BJ (cell line): ENCODE results near the gene CEP63. TPM values are rescaled to one million over a fixed set of nuclear protein-coding genes. Genes with fewer than 3 reads are reported as not detected.
A peak's percentile ranks its signal among the peaks of the same experiment; 100 is the strongest.

Experiments used
- CTCF ChIA-PET: fragments of 350-600 bp; formaldehyde crosslinking; extraction: SDS; loops from one replicate; lab custom pipeline; 2021; ENCODE audit warnings: antibody characterized with exemption, inconsistent platforms; lab: Yijun Ruan, JAX
- POLR2A ChIA-PET: fragments of 300-600 bp; sonication (Branson Sonifier 250); formaldehyde crosslinking; extraction: SDS; loops from one replicate; lab custom pipeline; 2021; ENCODE audit warnings: antibody characterized with exemption; lab: Charles Lee
- DNase-seq: peaks from one replicate; pipeline ENCODE4 v3.0.0-alpha.2; 2011; ENCODE audit warnings: low read depth
- H3K27me3 ChIP-seq: 2 replicates; pipeline ENCODE4 v1.6.0; 2011; ENCODE audit warnings: low read length; ENCODE audit not compliant: control insufficient read depth, insufficient read depth
- H3K36me3 ChIP-seq: 2 replicates; pipeline ENCODE4 v1.5.1; 2011; ENCODE audit warnings: low read length; ENCODE audit not compliant: control insufficient read depth, insufficient read depth
- H3K4me3 ChIP-seq: 2 replicates; pipeline ENCODE4 v1.5.1; 2011; ENCODE audit warnings: low read depth, mild to moderate bottlenecking, control low read depth, low read length
- polyA plus RNA-seq: library from polyadenylated mRNA; depleted of rRNA; stranded (reverse); fragments of >200 nt; gene quantifications from 2 replicates; pipeline ENCODE4 v1.2.3, GENCODE V29; 2011
- TF ChIP-seq, protein P1 (sequence below): IDR thresholded peaks from 2 replicates; pipeline ENCODE4 v1.5.1; 2011; ENCODE audit warnings: low read depth, mild to moderate bottlenecking, control low read depth, inconsistent platforms, low read length, moderate library complexity; ENCODE audit not compliant: insufficient read depth

CEP63 gene
- polyA plus RNA-seq, 1 experiment: 6.4 TPM

DNA sequence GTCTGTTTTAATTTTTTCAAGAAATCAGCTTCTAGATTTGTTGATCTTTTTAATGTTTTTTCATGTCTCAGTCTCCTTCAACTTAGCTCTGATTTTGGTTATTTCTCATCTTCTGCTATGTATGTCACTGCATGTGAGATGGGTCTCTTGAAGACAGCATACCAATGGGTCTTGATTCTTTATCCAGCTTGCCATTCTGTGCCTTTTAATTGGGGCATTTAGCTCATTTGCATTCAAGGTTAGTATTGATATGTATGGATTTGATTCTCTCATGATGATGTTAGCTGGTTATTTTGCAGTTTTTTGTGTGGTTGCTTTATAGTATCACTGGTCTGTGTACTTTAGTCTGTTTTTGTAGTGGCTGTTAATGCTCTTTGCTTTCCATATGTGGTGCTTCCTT, 39.4 kb downstream of the CEP63 start:
- TF ChIP-seq, protein P1, sequence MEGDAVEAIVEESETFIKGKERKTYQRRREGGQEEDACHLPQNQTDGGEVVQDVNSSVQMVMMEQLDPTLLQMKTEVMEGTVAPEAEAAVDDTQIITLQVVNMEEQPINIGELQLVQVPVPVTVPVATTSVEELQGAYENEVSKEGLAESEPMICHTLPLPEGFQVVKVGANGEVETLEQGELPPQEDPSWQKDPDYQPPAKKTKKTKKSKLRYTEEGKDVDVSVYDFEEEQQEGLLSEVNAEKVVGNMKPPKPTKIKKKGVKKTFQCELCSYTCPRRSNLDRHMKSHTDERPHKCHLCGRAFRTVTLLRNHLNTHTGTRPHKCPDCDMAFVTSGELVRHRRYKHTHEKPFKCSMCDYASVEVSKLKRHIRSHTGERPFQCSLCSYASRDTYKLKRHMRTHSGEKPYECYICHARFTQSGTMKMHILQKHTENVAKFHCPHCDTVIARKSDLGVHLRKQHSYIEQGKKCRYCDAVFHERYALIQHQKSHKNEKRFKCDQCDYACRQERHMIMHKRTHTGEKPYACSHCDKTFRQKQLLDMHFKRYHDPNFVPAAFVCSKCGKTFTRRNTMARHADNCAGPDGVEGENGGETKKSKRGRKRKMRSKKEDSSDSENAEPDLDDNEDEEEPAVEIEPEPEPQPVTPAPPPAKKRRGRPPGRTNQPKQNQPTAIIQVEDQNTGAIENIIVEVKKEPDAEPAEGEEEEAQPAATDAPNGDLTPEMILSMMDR: no peak
- ChIA-PET POLR2A (no interaction called here), CTCF (interaction anchor here (1.3 kb wide), 1 partner anchor 10 kb away, joined by 3 read pairs; no protein-coding TSS in a partner anchor)
- Histone ChIP-seq H3K27me3 (no peaks in the 10 kb centered on the region), H3K36me3 (no peaks in the 10 kb centered on the region), H3K4me3 (no peak overlapping the region)
- no peak for DNase-seq

DNA sequence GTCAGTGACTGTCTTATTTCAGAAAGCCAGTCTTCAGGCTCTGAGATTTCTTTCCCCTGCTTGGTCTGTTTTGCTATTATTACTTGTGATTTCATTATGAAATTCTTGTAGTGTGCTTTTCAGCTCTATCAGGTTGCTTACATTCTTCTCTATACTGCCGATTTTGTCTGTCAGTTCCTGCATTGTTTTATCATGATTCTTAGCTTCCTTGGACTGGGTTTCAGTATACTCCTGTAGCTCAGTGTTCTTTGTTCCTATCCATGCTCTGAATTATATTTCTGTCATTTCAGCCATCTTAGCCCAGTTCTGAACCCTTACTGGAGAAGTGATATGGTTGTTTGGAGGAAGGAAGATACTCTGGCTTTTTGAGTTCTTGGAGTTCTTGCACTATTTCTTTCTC, 40.5 kb downstream of the CEP63 start:
- no peak overlapping the region for H3K4me3 ChIP-seq
- H3K36me3 ChIP-seq: no peaks in the 10 kb centered on the region
- CTCF ChIA-PET: interaction anchor here (1.3 kb wide), 1 partner anchor 9 kb away, joined by 3 read pairs; no protein-coding TSS in a partner anchor
- H3K27me3 ChIP-seq: no peaks in the 10 kb centered on the region
- DNase-seq: no peak
- POLR2A ChIA-PET: no interaction called here
- TF ChIP-seq, protein P1: no peak

DNA sequence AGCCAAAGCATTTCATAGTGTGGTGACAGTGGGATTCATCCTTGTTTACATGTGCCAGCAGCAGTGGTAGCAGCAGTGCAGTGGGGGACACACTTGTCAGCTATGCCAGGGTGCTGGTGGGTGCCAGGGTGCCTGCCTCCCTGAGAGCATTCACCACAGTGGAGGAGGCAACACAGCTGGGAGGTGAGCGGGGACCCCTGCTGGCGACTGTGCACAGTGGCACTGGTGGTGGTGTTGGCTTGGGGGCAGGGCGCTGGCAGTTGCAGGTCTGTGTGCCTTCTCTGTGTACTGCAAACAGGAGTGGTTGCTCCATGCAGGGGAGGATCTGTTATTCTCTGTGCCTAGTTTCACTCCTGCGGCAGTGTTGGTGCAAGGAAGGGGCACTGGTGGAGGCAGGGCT, 41.2 kb downstream of the CEP63 start:
- no peaks in the 10 kb centered on the region for H3K36me3 ChIP-seq
- no peak for DNase-seq
- ChIA-PET CTCF (no interaction called here), POLR2A (no interaction called here)
- H3K27me3 ChIP-seq: no peaks in the 10 kb centered on the region
- TF ChIP-seq, protein P1: 0 out of 2 replicates have a peak, but pooled peaks have one; percentile 21
- no peak overlapping the region for H3K4me3 ChIP-seq

DNA sequence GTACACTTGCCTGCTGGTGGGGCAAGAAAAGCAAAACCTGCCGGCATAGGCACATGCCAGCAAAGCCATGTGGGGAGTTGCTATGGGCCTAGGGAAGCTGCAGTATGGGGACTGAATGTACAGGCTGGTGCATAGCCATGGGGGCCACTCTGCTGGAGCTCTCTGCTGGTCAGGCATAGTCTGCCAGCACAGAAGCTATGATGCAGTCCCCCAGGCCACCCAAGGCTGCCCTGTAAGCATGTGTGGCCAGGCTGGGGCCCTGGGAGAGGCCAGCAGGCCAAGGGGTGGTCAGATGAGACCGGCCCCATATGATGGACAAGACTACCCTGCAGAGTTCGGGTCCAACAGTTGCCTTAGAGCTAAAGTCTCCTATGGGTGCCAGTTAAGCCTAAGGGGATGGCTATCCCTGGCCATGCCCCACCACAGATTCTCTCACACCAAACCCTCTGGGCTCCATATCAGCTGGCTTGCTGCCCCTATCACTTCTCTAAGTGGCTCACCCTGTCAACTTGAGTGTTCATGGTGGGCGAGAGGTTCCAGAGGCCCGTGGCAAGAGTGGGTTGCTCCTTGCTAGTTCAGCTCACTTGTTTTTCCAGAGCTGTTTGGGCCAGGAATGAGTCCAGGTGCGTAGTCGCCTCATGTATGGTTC, 41.8 kb downstream of the CEP63 start:
- no peaks in the 10 kb centered on the region for H3K36me3 ChIP-seq

DNA sequence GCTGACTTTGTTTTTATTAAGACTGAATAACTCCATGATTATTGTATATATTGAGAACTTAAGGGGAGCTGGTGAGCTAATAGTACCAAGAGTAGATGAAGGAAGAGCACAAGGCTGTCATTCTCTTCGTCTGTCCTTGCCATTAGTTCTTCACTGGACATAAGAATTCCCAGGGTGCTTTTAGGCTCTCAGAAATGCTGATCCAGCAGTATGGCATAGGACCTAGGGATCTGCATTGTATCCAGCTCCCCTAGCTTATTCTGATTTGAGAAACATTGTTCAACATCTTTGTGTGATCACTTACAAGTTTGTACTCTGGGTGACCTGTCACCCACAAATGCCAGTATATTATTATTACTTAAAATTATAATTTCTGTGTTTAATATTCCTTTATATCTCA, 47.6 kb downstream of the CEP63 start:
- H3K36me3 ChIP-seq: peaks cover 2% of the 10 kb centered on the region; the same call in 1 of the 2 replicates
- CTCF ChIA-PET: interaction anchor here (0.8 kb wide), 2 partner anchors 30 to 67 kb away, joined by 3 read pairs; no protein-coding TSS in a partner anchor
- H3K4me3 ChIP-seq: no peak overlapping the region
- POLR2A ChIA-PET: no interaction called here
- TF ChIP-seq, protein P1: no peak
- no peaks in the 10 kb centered on the region for H3K27me3 ChIP-seq
- DNase-seq: no peak

More for the DNA sequence above, 41.8 kb downstream of the CEP63 start:
- Histone ChIP-seq H3K27me3 (no peaks in the 10 kb centered on the region), H3K4me3 (no peak overlapping the region)
- POLR2A ChIA-PET: no interaction called here
- CTCF ChIA-PET: no interaction called here
- no peak for DNase-seq
- TF ChIP-seq, protein P1: no peak
